ENCODE results near the gene PLCB2. TPM values are rescaled to one million over a fixed set of nuclear protein-coding genes. Genes with fewer than 3 reads are reported as not detected.

PLCB2 gene
- total RNA-seq, 1 experiment from 2014 or later: 7.4 TPM

DNA sequence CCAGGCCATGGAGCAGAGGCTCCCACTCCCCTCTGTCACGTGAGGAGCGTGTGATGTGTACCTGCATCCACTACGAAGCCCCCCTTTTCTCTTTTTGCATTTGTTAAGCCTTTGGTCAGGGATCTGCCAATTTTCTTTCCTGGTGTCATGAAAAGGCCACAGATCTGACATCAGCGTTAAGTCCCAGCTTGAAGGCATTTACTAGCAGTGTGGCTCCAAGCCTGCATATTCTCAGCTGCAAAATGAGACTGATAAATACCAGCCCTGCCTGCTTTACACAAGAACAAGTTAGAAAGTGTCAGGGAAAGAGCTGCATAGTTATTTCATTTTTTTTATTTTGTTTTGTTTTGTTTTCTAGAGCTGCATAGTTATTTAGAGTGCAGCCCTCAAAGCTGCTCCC is 22.6 kb downstream of the PLCB2 start:
- Histone ChIP-seq H3K23me2 (ENCODE audit: insufficient read length, low read depth, low read length, poor library complexity, severe bottlenecking) (peaks cover 4% of the 10 kb centered on the region), H4K20me1 (ENCODE audit: control insufficient read depth, insufficient read depth, insufficient read length) (no peaks in the 10 kb centered on the region), H3K23ac (ENCODE audit: insufficient read length, low read depth, low read length) (no peak overlapping the region), H2AK5ac (ENCODE audit: insufficient read length, low read length) (no peak overlapping the region), H3K79me1 (ENCODE audit: insufficient read depth, low read depth, low read length, poor library complexity, severe bottlenecking) (no peaks in the 10 kb centered on the region), H4K5ac (ENCODE audit: insufficient read length, low read depth, low read length) (no peak overlapping the region), H3K4me2 (ENCODE audit: insufficient read depth, insufficient read length, low read length) (no peak overlapping the region), H2BK20ac (ENCODE audit: low read depth, low read length, poor library complexity, severe bottlenecking) (no peak overlapping the region), H3K9ac (ENCODE audit: extremely low read depth, insufficient read length, low read length) (no peak overlapping the region), H3K18ac (ENCODE audit: insufficient read length, low read depth, low read length) (no peak overlapping the region), H3K79me2 (ENCODE audit: insufficient read depth, low read length) (no peaks in the 10 kb centered on the region), H4K91ac (ENCODE audit: insufficient read length, low read depth, low read length) (no peak overlapping the region), H3K27ac (ENCODE audit: insufficient read length, low read depth, low read length) (no peak overlapping the region), H2BK12ac (ENCODE audit: insufficient read length, low read depth, low read length) (no peak overlapping the region), H3K14ac (ENCODE audit: insufficient read depth, low read length) (no peak overlapping the region), H3K56ac (ENCODE audit: insufficient read length, low read depth, low read length) (no peak overlapping the region), H2BK120ac (ENCODE audit: low read depth, low read length, poor library complexity, severe bottlenecking) (no peak overlapping the region), H3K4me1 (ENCODE audit: insufficient read depth, low read length) (peaks cover 3% of the 10 kb centered on the region; the same call in 1 of the 2 replicates), H4K8ac (replicated peaks; ENCODE audit: insufficient read length, low read depth, low read length) (no peak overlapping the region), H2BK15ac (ENCODE audit: low read depth, low read length) (no peak overlapping the region), H3K9me3 (ENCODE audit: control insufficient read depth, low read depth, low read length) (no peaks in the 10 kb centered on the region), H3T11ph (ENCODE audit: low read length) (no peak overlapping the region), H2BK5ac (ENCODE audit: insufficient read length, low read length) (no peak overlapping the region), H2AFZ (ENCODE audit: low read length) (no peak overlapping the region), H3K4ac (ENCODE audit: low read depth, low read length) (no peak overlapping the region), H3K27me3 (ENCODE audit: insufficient read depth, low read length) (peaks cover 34% of the 10 kb centered on the region; the same call in 1 of the 2 replicates)
- Mint-ChIP-seq H3K27me3 (ENCODE audit: low read depth) (peaks cover 84% of the 10 kb centered on the region), H3K4me1 (peaks cover 35 to 47% of the 10 kb centered on the region in 2 experiments), H3K36me3 (ENCODE audit: insufficient read depth in 1 of 3, low read depth in 3 of 3) (no peaks in the 10 kb centered on the region; a peak in 2 of 7 replicates), H3K4me3 (no peak overlapping the region; a peak in 1 of 5 replicates), H3K9me3 (no peaks in the 10 kb centered on the region; a peak in 1 of 5 replicates), H3K27ac (no peak overlapping the region)
- DNase-seq: no peak
- WGBS (ENCODE audit: extremely low coverage, insufficient read length, low lambda C conversion rate): no CpG with 5 or more reads among the region's 4 CpGs
- TF ChIP-seq, protein P1, sequence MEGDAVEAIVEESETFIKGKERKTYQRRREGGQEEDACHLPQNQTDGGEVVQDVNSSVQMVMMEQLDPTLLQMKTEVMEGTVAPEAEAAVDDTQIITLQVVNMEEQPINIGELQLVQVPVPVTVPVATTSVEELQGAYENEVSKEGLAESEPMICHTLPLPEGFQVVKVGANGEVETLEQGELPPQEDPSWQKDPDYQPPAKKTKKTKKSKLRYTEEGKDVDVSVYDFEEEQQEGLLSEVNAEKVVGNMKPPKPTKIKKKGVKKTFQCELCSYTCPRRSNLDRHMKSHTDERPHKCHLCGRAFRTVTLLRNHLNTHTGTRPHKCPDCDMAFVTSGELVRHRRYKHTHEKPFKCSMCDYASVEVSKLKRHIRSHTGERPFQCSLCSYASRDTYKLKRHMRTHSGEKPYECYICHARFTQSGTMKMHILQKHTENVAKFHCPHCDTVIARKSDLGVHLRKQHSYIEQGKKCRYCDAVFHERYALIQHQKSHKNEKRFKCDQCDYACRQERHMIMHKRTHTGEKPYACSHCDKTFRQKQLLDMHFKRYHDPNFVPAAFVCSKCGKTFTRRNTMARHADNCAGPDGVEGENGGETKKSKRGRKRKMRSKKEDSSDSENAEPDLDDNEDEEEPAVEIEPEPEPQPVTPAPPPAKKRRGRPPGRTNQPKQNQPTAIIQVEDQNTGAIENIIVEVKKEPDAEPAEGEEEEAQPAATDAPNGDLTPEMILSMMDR (conservative IDR thresholded peaks at IDR 0.05): no peak

All from H9 (cell line).